A549 (cell line): Measurements from ENCODE around the gene RHOD. TPM values are rescaled to one million over a fixed set of nuclear protein-coding genes. Genes with fewer than 3 reads are reported as not detected.
A peak's percentile ranks its signal among the peaks of the same experiment; 100 is the strongest.

Experiments
- ATAC-seq, 2 experiments: fragments of 200-7000 bp in 1 of 2; fragments of >200 bp in 1 of 2; cut with Nextera tagmentation in 1 of 2; cut with Tn5 transposase in 1 of 2; 3 replicates each; pipeline versions ENCODE4 v1.8.0 to v1.9.1; 2018 to 2020; ENCODE audit warnings: mild to moderate bottlenecking in 1 of 2, moderate library complexity in 1 of 2
- CTCF ChIA-PET: fragments of 300-600 bp; sonication (Branson Sonifier 250); formaldehyde crosslinking; extraction: SDS; loops from one replicate; lab custom pipeline; 2021; ENCODE audit warnings: antibody characterized with exemption, inconsistent platforms; lab: Yijun Ruan, JAX
- POLR2A ChIA-PET: fragments of 350-600 bp; formaldehyde crosslinking; extraction: SDS; loops from one replicate; lab custom pipeline; 2021; ENCODE audit warnings: antibody characterized with exemption, inconsistent platforms; lab: Yijun Ruan, JAX
- DNase-seq, 2 experiments: peaks; one replicate each; pipeline versions ENCODE4 v3.0.0 to v3.0.0-alpha.2; 2011 to 2016; ENCODE audit warnings: low read depth in 1 of 2, low spot score in 1 of 2
- FAIRE-seq: peaks from 2 replicates; lab custom pipeline; 2011; peaks lifted over from hg19 to GRCh38; lab: Jason Lieb, UNC
- H3K27ac ChIP-seq, 2 experiments: fragments of >200 bp; sonication (Bioruptor Twin); formaldehyde crosslinking; 3 replicates each; pipeline ENCODE4 v1.5.1; 2016 to 2017
- H3K4me1 ChIP-seq: fragments of >200 bp; sonication (Bioruptor Twin); formaldehyde crosslinking; 3 replicates; pipeline ENCODE4 v1.6.1; 2016
- H3K4me2 ChIP-seq: fragments of >200 bp; sonication (Bioruptor Twin); formaldehyde crosslinking; 3 replicates; pipeline ENCODE4 v1.6.1; 2016
- H3K4me3 ChIP-seq: fragments of >200 bp; sonication (Bioruptor Twin); formaldehyde crosslinking; 3 replicates; pipeline ENCODE4 v1.5.1; 2016
- H3K9me3 ChIP-seq: fragments of >200 bp; sonication (Bioruptor Twin); formaldehyde crosslinking; 3 replicates; pipeline ENCODE4 v1.6.1; 2016
- ATOH8 ChIP-seq: fragments of 250-450 bp; sonication (Bioruptor Pico); IDR thresholded peaks from 2 replicates; pipeline ENCODE4 v1.5.0; 2020; ENCODE audit warnings: low read depth, mild to moderate bottlenecking, moderate library complexity
- BHLHE40 ChIP-seq: IDR thresholded peaks from 2 replicates; pipeline ENCODE4 v1.6.1; 2012; ENCODE audit warnings: low read depth, low read length, inconsistent platforms
- CTCF ChIP-seq: fragments of >200 bp; sonication (Bioruptor Twin); formaldehyde crosslinking; IDR thresholded peaks from 3 replicates; pipeline ENCODE4 v1.5.1; 2016
- EHF ChIP-seq: fragments of 250-450 bp; sonication (Bioruptor Pico); IDR thresholded peaks from 2 replicates; pipeline ENCODE4 v1.5.0; 2020; ENCODE audit warnings: mild to moderate bottlenecking
- ELK1 ChIP-seq: fragments of 150-350 bp; IDR thresholded peaks from 2 replicates; pipeline ENCODE4 v1.6.1; 2014; ENCODE audit warnings: low read depth, mild to moderate bottlenecking, low read length
- ESRRA ChIP-seq: fragments of 150-350 bp; IDR thresholded peaks from 2 replicates; pipeline ENCODE4 v1.6.1; 2014; ENCODE audit warnings: mild to moderate bottlenecking, low read length, borderline replicate concordance
- FOXS1 ChIP-seq: fragments of 250-450 bp; sonication (Bioruptor Pico); IDR thresholded peaks from 2 replicates; pipeline ENCODE4 v1.5.0; 2020; ENCODE audit warnings: mild to moderate bottlenecking, moderate library complexity
- HDAC2 ChIP-seq: fragments of 200-600 bp; sonication (generic); IDR thresholded peaks from 2 replicates; pipeline ENCODE4 v1.6.1; 2016
- HES2 ChIP-seq: fragments of >200 bp; sonication (Bioruptor Twin); formaldehyde crosslinking; IDR thresholded peaks from 2 replicates; pipeline ENCODE4 v1.6.1; 2016
- HEYL ChIP-seq: fragments of 250-450 bp; sonication (Bioruptor Pico); IDR thresholded peaks from 2 replicates; pipeline ENCODE4 v1.8.0; 2021; ENCODE audit warnings: mild to moderate bottlenecking, moderate library complexity
- HOXA7 ChIP-seq: fragments of 250-450 bp; sonication (Bioruptor Pico); IDR thresholded peaks from 2 replicates; pipeline ENCODE4 v1.5.0; 2020; ENCODE audit warnings: mild to moderate bottlenecking, moderate library complexity
- HOXB13 ChIP-seq: fragments of 250-450 bp; sonication (Bioruptor Pico); IDR thresholded peaks from 2 replicates; pipeline ENCODE4 v1.5.0; 2020; ENCODE audit warnings: low read depth, mild to moderate bottlenecking, moderate library complexity
- HOXB5 ChIP-seq: fragments of 250-450 bp; sonication (Bioruptor Pico); IDR thresholded peaks from 2 replicates; pipeline ENCODE4 v1.5.0; 2020; ENCODE audit warnings: mild to moderate bottlenecking, moderate library complexity
- JUN ChIP-seq, 2 experiments: fragments of >200 bp; sonication (Bioruptor Twin); formaldehyde crosslinking; IDR thresholded peaks; 2 replicates in 1 of 2; 3 replicates in 1 of 2; pipeline ENCODE4 v1.6.1; 2016 to 2017
- JUNB ChIP-seq: fragments of >200 bp; sonication (Bioruptor Twin); formaldehyde crosslinking; IDR thresholded peaks from 2 replicates; pipeline ENCODE4 v1.6.1; 2016
- MAFK ChIP-seq: fragments of 450-650 bp; IDR thresholded peaks from 2 replicates; pipeline ENCODE4 v1.6.1; 2014; ENCODE audit not compliant: partially characterized antibody
- MAX ChIP-seq: IDR thresholded peaks from 2 replicates; pipeline ENCODE4 v1.6.1; 2012
- MYC ChIP-seq: IDR thresholded peaks from 2 replicates; pipeline ENCODE4 v1.6.1; 2012; ENCODE audit warnings: mild to moderate bottlenecking, inconsistent platforms, low read length, improper control_type of control experiment, borderline replicate concordance
- NFE2L2 ChIP-seq: fragments of 150-350 bp; conservative IDR thresholded peaks from 2 replicates; pipeline ENCODE4 v1.6.1; 2014; ENCODE audit warnings: low read length
- NPAS2 ChIP-seq: fragments of 250-450 bp; sonication (Bioruptor Pico); IDR thresholded peaks from 2 replicates; pipeline ENCODE4 v1.8.0; 2022; ENCODE audit warnings: mild to moderate bottlenecking, moderate library complexity, borderline replicate concordance
- NR3C1 ChIP-seq: fragments of >200 bp; sonication (Bioruptor Twin); formaldehyde crosslinking; IDR thresholded peaks from 3 replicates; pipeline ENCODE4 v1.6.1; 2017
- PBX3 ChIP-seq: IDR thresholded peaks from 2 replicates; pipeline ENCODE4 v1.6.1; 2012
- PHF8 ChIP-seq: fragments of 200-600 bp; sonication (generic); IDR thresholded peaks from 2 replicates; pipeline ENCODE4 v1.6.1; 2016; ENCODE audit warnings: low read depth, mild to moderate bottlenecking, antibody characterized with exemption, moderate library complexity, borderline replicate concordance
- POLR2A ChIP-seq: IDR thresholded peaks from 2 replicates; pipeline ENCODE4 v1.6.1; 2012; ENCODE audit warnings: mild to moderate bottlenecking, low read length
- RARB ChIP-seq: fragments of 250-450 bp; sonication (Bioruptor Pico); IDR thresholded peaks from 2 replicates; pipeline ENCODE4 v1.8.0; 2021; ENCODE audit warnings: mild to moderate bottlenecking, moderate library complexity
- RCOR1 ChIP-seq: fragments of 150-350 bp; IDR thresholded peaks from 2 replicates; pipeline ENCODE4 v1.6.1; 2014; ENCODE audit warnings: antibody characterized with exemption, low read length, low read depth
- REST ChIP-seq: fragments of 200-600 bp; sonication (generic); IDR thresholded peaks from 2 replicates; pipeline ENCODE4 v1.6.1; 2016; ENCODE audit warnings: antibody characterized with exemption, mild to moderate bottlenecking, moderate library complexity
- RNF2 ChIP-seq: fragments of 200-600 bp; sonication (generic); IDR thresholded peaks from 2 replicates; pipeline ENCODE4 v1.6.1; 2016; ENCODE audit warnings: low read depth, mild to moderate bottlenecking, antibody characterized with exemption, moderate library complexity, borderline replicate concordance
- TFCP2L1 ChIP-seq: fragments of 250-450 bp; sonication (Bioruptor Pico); IDR thresholded peaks from 2 replicates; pipeline ENCODE4 v1.5.0; 2021; ENCODE audit warnings: mild to moderate bottlenecking
- TP53 ChIP-seq: fragments of 250-450 bp; sonication (Bioruptor Pico); IDR thresholded peaks from 2 replicates; pipeline ENCODE4 v1.5.0; 2021; ENCODE audit warnings: mild to moderate bottlenecking, moderate library complexity
- ZC3H11A ChIP-seq: fragments of 450-650 bp; IDR thresholded peaks from 2 replicates; pipeline ENCODE4 v1.6.1; 2014; ENCODE audit warnings: antibody characterized with exemption, mild to moderate bottlenecking
- ZNF302 ChIP-seq: fragments of 250-450 bp; sonication (Bioruptor Pico); IDR thresholded peaks from 2 replicates; pipeline ENCODE4 v1.9.0; 2021; ENCODE audit warnings: inconsistent platforms, mild to moderate bottlenecking, moderate library complexity
- ZSCAN20 ChIP-seq: fragments of 250-450 bp; sonication (Bioruptor Pico); IDR thresholded peaks from 2 replicates; pipeline ENCODE4 v1.8.0; 2022; ENCODE audit warnings: mild to moderate bottlenecking, moderate library complexity
- WGBS: methylation state at CpG from one replicate; pipeline ENCODE4 v1.1.6; 2017; ENCODE audit errors: missing lambda C conversion rate; 5-methylcytosine and 5-hydroxymethylcytosine counted together
- polyA plus RNA-seq, 4 experiments: library from polyadenylated mRNA; depleted of rRNA in 3 of 4; stranded (reverse); fragments of >200 nt; fragmentation: RNase III in 1 of 4; extraction: RNeasy Plus Mini Kit Qiagen cat#74134 plus additional on column Dnase treatment in 1 of 4; gene quantifications; 2 replicates in 3 of 4; 3 replicates in 1 of 4; pipeline ENCODE4 v1.2.3, GENCODE V29; 2011 to 2017

Gene RHOD
- polyA plus RNA-seq, 2 of the 4 experiments (the other 2 are of a cell fraction): 13.6 to 33.2 TPM

- Histone ChIP-seq H3K27ac (peak overlapping the region; percentile 99 to 100), H3K9me3 (no peaks in the 10 kb centered on the region), H3K4me2 (peak overlapping the region; percentile 99), H3K4me1 (peaks cover 41% of the 10 kb centered on the region), H3K4me3 (peak overlapping the region; percentile 43)
- peak; percentile 51 to 57 for ATAC-seq
- peak; percentile 16 to 38 for DNase-seq
- FAIRE-seq: no peak
- CTCF ChIA-PET: interaction anchor here (0.9 to 4.2 kb wide), 10 partner anchors 9 to 125 kb away, joined by 3 to 17 read pairs (median 4); no protein-coding TSS in a partner anchor
- POLR2A ChIA-PET: interaction anchor here (0.6 to 1.7 kb wide), 7 partner anchors 35 to 255 kb away, joined by 3 to 4 read pairs (median 3); partner anchors contain the start of gene CLCF1
- 48% methylated on average over 21 of the region's 59 CpGs for WGBS
- TF ChIP-seq ZC3H11A (no peak), ATOH8 (CRISPR knock-in tag) (peak; percentile 89), FOXS1 (no peak), POLR2A (peak; percentile 25), PHF8 (peak; percentile 24; the same call in 1 of the 2 replicates), MAFK (no peak), NFE2L2 (no peak), RCOR1 (no peak), MAX (no peak; the same call in 1 of the 2 replicates), EHF (CRISPR knock-in tag) (peak; percentile 58; the same call in 1 of the 2 replicates), JUNB (no peak), HES2 (no peak), PBX3 (no peak), CTCF (no peak), MYC (no peak), HEYL (CRISPR knock-in tag) (no peak), NPAS2 (no peak), TFCP2L1 (CRISPR knock-in tag) (no peak), TP53 (peak; percentile 79; the same call in 1 of the 2 replicates), ESRRA (no peak), NR3C1 (no peak), HOXB13 (CRISPR knock-in tag) (peak; percentile 86; the same call in 1 of the 2 replicates), RNF2 (no peak), JUN (IDR thresholded peaks at IDR 0.05) (no peak), RARB (CRISPR knock-in tag) (no peak), HOXB5 (peak; percentile 86; the same call in 1 of the 2 replicates), ELK1 (no peak), ZSCAN20 (CRISPR knock-in tag) (no peak), HDAC2 (no peak), ZNF302 (CRISPR knock-in tag) (no peak), HOXA7 (CRISPR knock-in tag) (no peak), REST (no peak), BHLHE40 (no peak)
Measured at GRCh38 chr11:67118181-67118766, 61.6 kb downstream of the RHOD start.
